ENCODE results near the gene EPN1. TPM values are rescaled to one million over a fixed set of nuclear protein-coding genes. Genes with fewer than 3 reads are reported as not detected.

EPN1 gene
- total and polyA plus RNA-seq, 2 of the 13 experiments (the other 11 are each of a cell fraction or from before 2014, with no cell fraction given), result 28.9 to 31.7 TPM

DNA sequence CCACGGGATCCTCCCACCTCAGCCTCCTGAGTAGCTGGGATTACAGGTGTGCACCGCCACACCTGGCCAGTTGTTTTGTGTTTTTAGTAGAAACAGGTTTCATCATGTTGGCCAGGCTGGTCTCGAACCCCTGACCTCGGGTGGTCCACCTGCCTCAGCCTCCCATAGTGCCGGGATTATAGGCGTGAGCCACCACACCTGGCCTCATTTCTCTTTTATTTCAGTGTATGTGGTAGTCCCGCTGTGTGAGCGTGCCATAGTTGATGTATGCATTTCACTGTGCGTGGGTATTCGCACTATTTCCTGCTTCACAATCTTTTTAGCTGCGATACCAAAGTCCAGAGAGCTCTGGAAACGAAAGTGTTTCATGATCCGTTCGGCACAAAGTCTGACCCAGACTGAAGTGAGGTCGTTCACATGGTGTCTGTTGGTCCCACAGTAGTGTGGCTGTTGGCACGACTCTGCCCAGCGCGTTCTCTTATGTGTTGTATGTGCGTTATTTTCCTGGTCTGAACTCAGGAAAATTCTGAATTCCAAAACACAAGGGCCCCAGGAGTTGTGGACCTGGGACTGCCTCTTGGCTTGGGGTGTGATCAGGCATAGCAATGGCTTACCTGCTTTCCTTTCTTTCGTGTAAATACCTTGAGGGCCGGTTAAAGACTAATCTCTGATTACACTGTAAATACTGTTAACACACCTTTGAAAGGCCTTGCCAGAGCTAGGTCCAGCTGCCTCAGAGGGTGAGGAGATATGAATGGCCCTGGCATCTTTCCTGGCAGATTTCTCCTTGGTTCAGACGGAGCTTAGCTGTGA, 8.6 kb downstream of the EPN1 start (continued):
- TF ChIP-seq SKIL (CRISPR knock-in tag; IDR thresholded peaks at IDR 0.05; ENCODE audit: borderline replicate concordance) (peak; percentile 68; the same call in 1 of the 2 replicates), HBP1 (CRISPR knock-in tag; IDR thresholded peaks at IDR 0.05; ENCODE audit: low read depth) (0 out of 2 replicates have a peak, but pooled peaks have one; percentile 39), ZNF207 (IDR thresholded peaks at IDR 0.05; ENCODE audit: borderline replicate concordance) (no peak), ZSCAN31 (CRISPR knock-in tag; IDR thresholded peaks at IDR 0.05; ENCODE audit: low read depth) (no peak), RNF2 (conservative IDR thresholded peaks at IDR 0.05; ENCODE audit: low read depth) (no peak), KDM3A (CRISPR knock-in tag; IDR thresholded peaks at IDR 0.05; ENCODE audit: low read depth) (0 out of 2 replicates have a peak, but pooled peaks have one; percentile 17), XRCC5 (optimal IDR thresholded peaks at IDR 0.05; ENCODE audit: low read length) (peak; percentile 15), CBX2 (IDR thresholded peaks at IDR 0.05; ENCODE audit: low read depth, low read length) (no peak), CBX2 (CRISPR knock-in tag; IDR thresholded peaks at IDR 0.05; ENCODE audit: low read depth) (no peak), AGO2 (optimal IDR thresholded peaks at IDR 0.05; ENCODE audit: low read depth, low read length) (no peak), ZNF260 (CRISPR knock-in tag; IDR thresholded peaks at IDR 0.05; ENCODE audit: borderline replicate concordance, low read depth) (no peak), CBX1 (IDR thresholded peaks at IDR 0.05; ENCODE audit: low read depth) (no peak), HNF4A (CRISPR knock-in tag; IDR thresholded peaks at IDR 0.05) (peak; percentile 95), ZNF441 (CRISPR knock-in tag; IDR thresholded peaks at IDR 0.05; ENCODE audit: borderline replicate concordance) (no peak), ZNF543 (CRISPR knock-in tag; IDR thresholded peaks at IDR 0.05) (no peak), RARA (CRISPR knock-in tag; IDR thresholded peaks at IDR 0.05) (peak; percentile 68), ZNF143 (CRISPR knock-in tag; IDR thresholded peaks at IDR 0.05) (no peak), ZNF550 (CRISPR knock-in tag; IDR thresholded peaks at IDR 0.05; ENCODE audit: borderline replicate concordance) (no peak), THYN1 (CRISPR knock-in tag; IDR thresholded peaks at IDR 0.05; ENCODE audit: borderline replicate concordance, low read depth) (no peak), ZNF800 (CRISPR knock-in tag; IDR thresholded peaks at IDR 0.05) (0 out of 2 replicates have a peak, but pooled peaks have one; percentile 41), ZNF253 (CRISPR knock-in tag; IDR thresholded peaks at IDR 0.05; ENCODE audit: borderline replicate concordance) (no peak), KLF9 (CRISPR knock-in tag; IDR thresholded peaks at IDR 0.05; ENCODE audit: low read depth) (no peak), HHEX (CRISPR knock-in tag; IDR thresholded peaks at IDR 0.05) (no peak)
- TF ChIP-seq, protein P1, sequence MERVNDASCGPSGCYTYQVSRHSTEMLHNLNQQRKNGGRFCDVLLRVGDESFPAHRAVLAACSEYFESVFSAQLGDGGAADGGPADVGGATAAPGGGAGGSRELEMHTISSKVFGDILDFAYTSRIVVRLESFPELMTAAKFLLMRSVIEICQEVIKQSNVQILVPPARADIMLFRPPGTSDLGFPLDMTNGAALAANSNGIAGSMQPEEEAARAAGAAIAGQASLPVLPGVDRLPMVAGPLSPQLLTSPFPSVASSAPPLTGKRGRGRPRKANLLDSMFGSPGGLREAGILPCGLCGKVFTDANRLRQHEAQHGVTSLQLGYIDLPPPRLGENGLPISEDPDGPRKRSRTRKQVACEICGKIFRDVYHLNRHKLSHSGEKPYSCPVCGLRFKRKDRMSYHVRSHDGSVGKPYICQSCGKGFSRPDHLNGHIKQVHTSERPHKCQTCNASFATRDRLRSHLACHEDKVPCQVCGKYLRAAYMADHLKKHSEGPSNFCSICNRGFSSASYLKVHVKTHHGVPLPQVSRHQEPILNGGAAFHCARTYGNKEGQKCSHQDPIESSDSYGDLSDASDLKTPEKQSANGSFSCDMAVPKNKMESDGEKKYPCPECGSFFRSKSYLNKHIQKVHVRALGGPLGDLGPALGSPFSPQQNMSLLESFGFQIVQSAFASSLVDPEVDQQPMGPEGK (CRISPR knock-in tag; IDR thresholded peaks at IDR 0.05), result no peak
